Loucy (cell line): ENCODE results near the gene CD38.

ENCODE experiments used
- H2AFZ ChIP-seq: fragments of 200-600 bp; sonication (generic); 2 replicates; pipeline ENCODE4 v1.6.0; 2016; ENCODE audit warnings: antibody characterized with exemption, mild to moderate bottlenecking, low read length, moderate library complexity
- H3F3A ChIP-seq: fragments of 200-600 bp; 2 replicates; pipeline ENCODE4 v1.6.0; 2016; ENCODE audit warnings: antibody characterized with exemption, low read depth, mild to moderate bottlenecking
- H3K27me3 ChIP-seq: fragments of 200-600 bp; sonication (generic); 2 replicates; pipeline ENCODE4 v1.6.1; 2014; ENCODE audit warnings: low read length, mild to moderate bottlenecking; ENCODE audit not compliant: insufficient read depth, poor library complexity, severe bottlenecking
- H3K36me3 ChIP-seq: fragments of 200-600 bp; sonication (generic); 2 replicates; pipeline ENCODE4 v1.6.1; 2016; ENCODE audit warnings: low read length; ENCODE audit not compliant: insufficient read depth
- H3K4me1 ChIP-seq: fragments of 200-600 bp; sonication (generic); 2 replicates; pipeline ENCODE4 v1.5.1; 2014; ENCODE audit warnings: low read length, mild to moderate bottlenecking; ENCODE audit not compliant: insufficient read depth, poor library complexity, severe bottlenecking
- H3K4me2 ChIP-seq: fragments of 200-600 bp; sonication (generic); 2 replicates; pipeline ENCODE4 v1.6.0; 2014; ENCODE audit warnings: antibody characterized with exemption, low read length, low read depth, mild to moderate bottlenecking; ENCODE audit not compliant: poor library complexity, severe bottlenecking
- H3K4me3 ChIP-seq: fragments of 200-600 bp; sonication (generic); 2 replicates; pipeline ENCODE4 v1.5.1; 2014; ENCODE audit warnings: low read length, mild to moderate bottlenecking, mixed read lengths; ENCODE audit not compliant: poor library complexity, severe bottlenecking
- H3K79me2 ChIP-seq: fragments of 200-600 bp; sonication (generic); 2 replicates; pipeline ENCODE4 v1.6.1; 2014; ENCODE audit warnings: low read length; ENCODE audit not compliant: insufficient read depth
- H3K9ac ChIP-seq: fragments of 200-600 bp; sonication (generic); 2 replicates; pipeline ENCODE4 v1.6.0; 2014; ENCODE audit warnings: mild to moderate bottlenecking, low read depth, low read length, moderate library complexity; ENCODE audit not compliant: poor library complexity, severe bottlenecking
- H3K9me2 ChIP-seq: fragments of 200-600 bp; sonication (generic); replicated peaks from 2 replicates; pipeline ENCODE4 v1.6.1; 2016; ENCODE audit warnings: low read depth, low read length, mixed read lengths
- H3K9me3 ChIP-seq: fragments of 200-600 bp; sonication (generic); 2 replicates; pipeline ENCODE4 v1.6.1; 2014; ENCODE audit warnings: mild to moderate bottlenecking, antibody characterized with exemption, low read length, low read depth; ENCODE audit not compliant: insufficient read depth
- H4K20me1 ChIP-seq: fragments of 200-600 bp; sonication (generic); 2 replicates; pipeline ENCODE4 v1.6.0; 2014; ENCODE audit warnings: antibody characterized with exemption, low read length, mild to moderate bottlenecking; ENCODE audit not compliant: insufficient read depth, poor library complexity, severe bottlenecking
- EZH2phosphoT487 ChIP-seq: fragments of 200-600 bp; IDR thresholded peaks from 2 replicates; pipeline ENCODE4 v1.6.1; 2018; ENCODE audit warnings: antibody characterized with exemption, mild to moderate bottlenecking, moderate library complexity, borderline replicate concordance
- TF ChIP-seq, protein P1 (sequence below): fragments of 200-600 bp; sonication (generic); conservative IDR thresholded peaks from 2 replicates; pipeline ENCODE4 v1.5.1; 2014; ENCODE audit warnings: mild to moderate bottlenecking, antibody characterized with exemption, low read length

The CD38 gene

DNA sequence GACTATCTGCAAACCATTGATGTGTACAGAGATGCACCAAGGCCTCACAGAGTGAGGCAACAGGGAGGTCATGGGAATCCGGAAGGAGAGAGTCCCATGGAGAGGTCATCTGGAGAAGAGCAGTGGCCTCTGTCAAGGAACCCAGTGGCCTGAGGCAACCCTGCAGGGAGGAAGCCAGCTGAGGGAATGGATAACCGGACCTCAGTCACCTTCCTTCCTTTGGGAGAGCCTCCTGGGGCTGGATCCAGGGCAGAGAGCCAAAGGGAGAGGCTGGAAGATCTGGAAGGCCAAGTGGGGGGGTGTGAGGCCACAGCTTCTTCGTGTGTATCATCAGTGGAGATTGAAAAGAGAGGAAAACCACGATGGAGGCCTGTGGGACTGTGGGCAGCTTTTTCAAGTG lies 24.3 kb upstream of the CD38 start:
- H3K36me3 ChIP-seq = no peaks in the 10 kb centered on the region
- peak overlapping the region; percentile 54 for H3K4me3 ChIP-seq
- H3K9ac ChIP-seq = peak overlapping the region; percentile 71
- H3K9me3 ChIP-seq = no peaks in the 10 kb centered on the region
- no peaks in the 10 kb centered on the region for H3K9me2 ChIP-seq
- H3K4me1 ChIP-seq = peaks cover 38% of the 10 kb centered on the region
- TF ChIP-seq, protein P1, sequence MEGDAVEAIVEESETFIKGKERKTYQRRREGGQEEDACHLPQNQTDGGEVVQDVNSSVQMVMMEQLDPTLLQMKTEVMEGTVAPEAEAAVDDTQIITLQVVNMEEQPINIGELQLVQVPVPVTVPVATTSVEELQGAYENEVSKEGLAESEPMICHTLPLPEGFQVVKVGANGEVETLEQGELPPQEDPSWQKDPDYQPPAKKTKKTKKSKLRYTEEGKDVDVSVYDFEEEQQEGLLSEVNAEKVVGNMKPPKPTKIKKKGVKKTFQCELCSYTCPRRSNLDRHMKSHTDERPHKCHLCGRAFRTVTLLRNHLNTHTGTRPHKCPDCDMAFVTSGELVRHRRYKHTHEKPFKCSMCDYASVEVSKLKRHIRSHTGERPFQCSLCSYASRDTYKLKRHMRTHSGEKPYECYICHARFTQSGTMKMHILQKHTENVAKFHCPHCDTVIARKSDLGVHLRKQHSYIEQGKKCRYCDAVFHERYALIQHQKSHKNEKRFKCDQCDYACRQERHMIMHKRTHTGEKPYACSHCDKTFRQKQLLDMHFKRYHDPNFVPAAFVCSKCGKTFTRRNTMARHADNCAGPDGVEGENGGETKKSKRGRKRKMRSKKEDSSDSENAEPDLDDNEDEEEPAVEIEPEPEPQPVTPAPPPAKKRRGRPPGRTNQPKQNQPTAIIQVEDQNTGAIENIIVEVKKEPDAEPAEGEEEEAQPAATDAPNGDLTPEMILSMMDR = no peak
- H3K4me2 ChIP-seq = peak overlapping the region; percentile 68
- no peaks in the 10 kb centered on the region for H4K20me1 ChIP-seq
- no peaks in the 10 kb centered on the region for H3K79me2 ChIP-seq
- peaks cover 12% of the 10 kb centered on the region for H3F3A ChIP-seq
- H3K27me3 ChIP-seq = no peaks in the 10 kb centered on the region
- H2AFZ ChIP-seq = no peak overlapping the region

DNA sequence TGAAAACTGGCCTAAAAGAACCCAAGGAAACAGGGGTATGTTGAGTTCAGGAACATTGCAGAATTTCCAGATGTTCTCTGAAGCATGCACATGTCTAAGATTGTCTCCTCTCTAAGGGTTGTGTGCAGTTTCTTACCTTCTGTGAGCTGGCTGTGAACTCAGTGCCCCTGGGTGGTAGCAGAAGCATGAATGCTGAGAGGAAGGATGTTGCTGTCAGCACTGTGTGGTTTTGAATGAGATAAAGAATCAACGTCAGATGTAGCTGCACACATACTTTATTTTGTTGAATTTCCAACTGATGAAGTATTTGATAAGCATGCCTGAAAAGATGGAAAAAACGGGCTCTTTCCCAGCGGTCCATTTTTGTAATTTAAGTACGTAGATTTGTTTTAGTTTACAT lies 23.8 kb upstream of the CD38 start:
- Histone ChIP-seq H3K36me3 (no peaks in the 10 kb centered on the region), H3K4me3 (peak overlapping the region; percentile 54), H3K79me2 (no peaks in the 10 kb centered on the region), H4K20me1 (no peaks in the 10 kb centered on the region), H3K9ac (peak overlapping the region; percentile 71), H3K4me2 (peak overlapping the region; percentile 68), H3F3A (peaks cover 12% of the 10 kb centered on the region), H3K27me3 (no peaks in the 10 kb centered on the region), H2AFZ (no peak overlapping the region), H3K9me2 (no peaks in the 10 kb centered on the region), H3K9me3 (no peaks in the 10 kb centered on the region), H3K4me1 (peaks cover 38% of the 10 kb centered on the region)
- TF ChIP-seq EZH2phosphoT487 = no peak
- TF ChIP-seq, protein P1 = no peak

DNA sequence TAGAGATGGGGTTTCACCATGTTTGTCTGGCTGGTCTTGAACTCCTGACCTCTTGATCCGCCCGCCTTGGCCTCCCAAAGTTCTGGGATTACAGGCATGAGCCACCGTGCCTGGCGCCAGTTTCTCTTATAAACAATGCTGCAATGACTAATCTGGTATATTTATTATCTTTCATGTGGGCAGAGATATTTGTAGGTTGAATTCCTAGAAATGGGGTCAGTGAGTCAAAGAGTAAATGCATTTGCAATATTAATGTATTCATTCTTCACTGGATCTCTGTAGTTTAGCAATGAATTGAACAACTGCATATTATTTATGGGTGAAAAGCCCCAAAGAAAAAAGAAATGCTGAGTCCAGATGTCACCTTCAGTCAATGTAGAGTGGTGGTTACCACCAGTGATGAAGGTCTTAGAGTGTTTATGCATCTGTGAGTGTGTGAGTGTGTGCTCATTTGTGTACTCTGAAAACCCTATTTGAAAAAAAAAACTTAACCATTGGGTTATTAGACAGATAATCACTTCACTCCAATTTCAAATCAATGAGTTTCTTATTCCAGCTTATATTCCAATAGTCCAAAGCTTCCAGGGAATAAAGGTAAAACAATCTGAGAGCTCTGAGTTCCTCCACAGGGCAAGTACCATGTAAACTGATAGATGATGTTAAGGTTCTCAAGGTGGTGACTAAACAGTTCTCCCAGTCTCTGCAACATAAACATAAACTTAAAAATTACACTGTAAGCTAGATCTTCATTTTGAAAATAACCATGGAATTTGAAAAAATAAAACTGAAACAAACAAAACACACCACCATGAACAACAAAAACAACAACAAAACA lies 22.6 kb upstream of the CD38 start:
- Histone ChIP-seq H3K36me3 (no peaks in the 10 kb centered on the region), H3K4me1 (peaks cover 38% of the 10 kb centered on the region), H3F3A (peaks cover 12% of the 10 kb centered on the region), H3K79me2 (no peaks in the 10 kb centered on the region), H2AFZ (no peak overlapping the region), H4K20me1 (no peaks in the 10 kb centered on the region), H3K4me2 (peak overlapping the region; percentile 89), H3K27me3 (no peaks in the 10 kb centered on the region), H3K4me3 (peak overlapping the region; percentile 70), H3K9me2 (no peaks in the 10 kb centered on the region), H3K9me3 (no peaks in the 10 kb centered on the region), H3K9ac (peak overlapping the region; percentile 75)
- TF ChIP-seq, protein P1 = no peak
- TF ChIP-seq EZH2phosphoT487 = no peak
